Neuronal stem cell (in vitro differentiated cells): ENCODE results near the gene FADS1.

Experiments used
- DNase-seq: peaks from one replicate; pipeline ENCODE4 v3.0.0-alpha.2; 2013; ENCODE audit warnings: low spot score
- H2AFZ ChIP-seq: one replicate; pipeline ENCODE4 v1.6.1; 2013; ENCODE audit warnings: mild to moderate bottlenecking, low read length, inconsistent platforms
- H2AK5ac ChIP-seq: 2 replicates; pipeline ENCODE4 v1.6.1; 2013; ENCODE audit warnings: low read depth, mild to moderate bottlenecking, inconsistent platforms, low read length, moderate library complexity, mixed read lengths
- H2BK120ac ChIP-seq: 2 replicates; pipeline ENCODE4 v1.6.1; 2013; ENCODE audit warnings: low read depth, mild to moderate bottlenecking, inconsistent platforms, low read length, moderate library complexity, mixed read lengths
- H2BK12ac ChIP-seq: one replicate; pipeline ENCODE4 v1.6.1; 2013; ENCODE audit warnings: low read length, inconsistent platforms
- H2BK15ac ChIP-seq: 2 replicates; pipeline ENCODE4 v1.6.1; 2013; ENCODE audit warnings: mild to moderate bottlenecking, low read length, inconsistent platforms, mixed read lengths
- H2BK5ac ChIP-seq: one replicate; pipeline ENCODE4 v1.6.1; 2013; ENCODE audit warnings: inconsistent platforms, mild to moderate bottlenecking, low read length, moderate library complexity
- H3K14ac ChIP-seq: one replicate; pipeline ENCODE4 v1.6.1; 2013; ENCODE audit warnings: low read length, inconsistent platforms
- H3K18ac ChIP-seq: 2 replicates; pipeline ENCODE4 v1.6.1; 2013; ENCODE audit warnings: low read length, inconsistent platforms
- H3K23ac ChIP-seq: 2 replicates; pipeline ENCODE4 v1.6.1; 2013; ENCODE audit warnings: low read depth, mild to moderate bottlenecking, mixed read lengths, low read length, inconsistent platforms; ENCODE audit not compliant: poor library complexity
- H3K27ac ChIP-seq: replicated peaks from 3 replicates; pipeline ENCODE4 v1.5.1; 2013; ENCODE audit warnings: low read length, inconsistent platforms
- H3K27me3 ChIP-seq, 3 experiments: 2 replicates each; pipeline ENCODE4 v1.6.1; 2013; ENCODE audit warnings: low read length in 3 of 3, mild to moderate bottlenecking in 2 of 3, inconsistent platforms in 1 of 3, low read depth in 1 of 3, mixed read lengths in 1 of 3, moderate library complexity in 1 of 3; ENCODE audit not compliant: control insufficient read depth in 3 of 3, insufficient read depth in 3 of 3
- H3K36me3 ChIP-seq, 2 donors: replicated peaks in 1 of 2; 2 replicates each; pipeline ENCODE4 v1.6.1; 2013; ENCODE audit warnings: low read length in 2 of 2; ENCODE audit not compliant: control insufficient read depth in 2 of 2, insufficient read depth in 2 of 2
- H3K4ac ChIP-seq: 2 replicates; pipeline ENCODE4 v1.6.1; 2013; ENCODE audit warnings: inconsistent platforms, mild to moderate bottlenecking, low read length, moderate library complexity
- H3K4me1 ChIP-seq, 2 donors: 1 replicate in 1 of 2; 2 replicates in 1 of 2; pipeline ENCODE4 v1.6.1; 2013; ENCODE audit warnings: low read length in 2 of 2, low read depth in 1 of 2; ENCODE audit not compliant: control insufficient read depth in 2 of 2, insufficient read depth in 1 of 2
- H3K4me2 ChIP-seq: one replicate; pipeline ENCODE4 v1.6.1; 2013; ENCODE audit warnings: mild to moderate bottlenecking, low read length, inconsistent platforms; ENCODE audit not compliant: insufficient read depth, poor library complexity, severe bottlenecking
- H3K4me3 ChIP-seq, 2 donors: 2 replicates each; pipeline ENCODE4 v1.5.1; 2013; ENCODE audit warnings: low read length in 2 of 2, mild to moderate bottlenecking in 2 of 2, inconsistent platforms in 1 of 2, moderate library complexity in 1 of 2
- H3K79me1 ChIP-seq: one replicate; pipeline ENCODE4 v1.6.1; 2013; ENCODE audit warnings: low read depth, mild to moderate bottlenecking, inconsistent platforms, low read length, moderate library complexity
- H3K9ac ChIP-seq: one replicate; pipeline ENCODE4 v1.6.1; 2013; ENCODE audit warnings: mild to moderate bottlenecking, low read depth, low read length, inconsistent platforms; ENCODE audit not compliant: poor library complexity
- H3K9me3 ChIP-seq, 2 donors: replicated peaks in 1 of 2; 2 replicates each; pipeline versions ENCODE3 to v1.6.1; 2013; ENCODE audit warnings: low read length in 2 of 2, mild to moderate bottlenecking in 2 of 2, inconsistent platforms in 1 of 2, low read depth in 1 of 2, mixed read lengths in 1 of 2, moderate library complexity in 1 of 2; ENCODE audit not compliant: control insufficient read depth in 2 of 2, insufficient read depth in 1 of 2
- H4K8ac ChIP-seq: one replicate; pipeline ENCODE4 v1.6.1; 2013; ENCODE audit warnings: low read depth, mild to moderate bottlenecking, inconsistent platforms, low read length, moderate library complexity
- H4K91ac ChIP-seq: one replicate; pipeline ENCODE4 v1.6.1; 2013; ENCODE audit warnings: low read length, low read depth, mild to moderate bottlenecking, inconsistent platforms; ENCODE audit not compliant: poor library complexity
- WGBS, 2 donors: extraction: QIAGEN DNeasy Blood & Tissue Kit; methylation state at CpG; one replicate each; pipeline ENCODE4 v1.1.7; 2013; ENCODE audit warnings: missing lambda C conversion rate in 2 of 2, mixed read lengths in 1 of 2; ENCODE audit not compliant: insufficient read length in 2 of 2, insufficient replicate concordance in 1 of 2; ENCODE audit errors: extremely low coverage in 2 of 2; 5-methylcytosine and 5-hydroxymethylcytosine counted together

FADS1 gene

GRCh38 chr11:61817471-61818202 lies 834 bp upstream of the FADS1 start:
- H3K4me1 ChIP-seq: peaks cover 14 to 19% of the 10 kb centered on the region in 2 donors
- no peaks in the 10 kb centered on the region for H3K27me3 ChIP-seq
- no peak overlapping the region for H3K23ac ChIP-seq
- H2AK5ac ChIP-seq: no peak overlapping the region
- peak overlapping the region; percentile 91 to 97 for H3K4me3 ChIP-seq
- no peak for DNase-seq
- H3K4ac ChIP-seq: no peak overlapping the region
- H3K36me3 ChIP-seq: peaks cover 13 to 29% of the 10 kb centered on the region in 2 donors
- no peak overlapping the region for H2BK120ac ChIP-seq
- H3K79me1 ChIP-seq: peaks cover 18% of the 10 kb centered on the region
- H3K18ac ChIP-seq: no peak overlapping the region
- H2BK15ac ChIP-seq: no peak overlapping the region
- H2BK5ac ChIP-seq: no peak overlapping the region
- H4K91ac ChIP-seq: no peak overlapping the region
- no CpG with 5 or more reads among the region's 6 CpGs for WGBS, 2 donors
- peak overlapping the region; percentile 54 for H3K4me2 ChIP-seq
- H2AFZ ChIP-seq: peak overlapping the region; percentile 72
- H3K9me3 ChIP-seq: peaks cover 0 to 3% of the 10 kb centered on the region in 2 donors
- H3K9ac ChIP-seq: no peak overlapping the region
- H3K14ac ChIP-seq: no peak overlapping the region
- peak overlapping the region; percentile 85 for H3K27ac ChIP-seq
- H4K8ac ChIP-seq: no peak overlapping the region
- no peak overlapping the region for H2BK12ac ChIP-seq

GRCh38 chr11:61815790-61816735 lies 740 bp downstream of the FADS1 start:
- Histone ChIP-seq H3K79me1 (peaks cover 25% of the 10 kb centered on the region), H2BK5ac (peak overlapping the region; percentile 99), H2AK5ac (peak overlapping the region; percentile 100), H3K4ac (peak overlapping the region; percentile 99), H2BK120ac (peak overlapping the region; percentile 100), H3K14ac (peak overlapping the region; percentile 99), H3K9me3 (peaks cover 0 to 3% of the 10 kb centered on the region in 2 donors), H2AFZ (peak overlapping the region; percentile 72), H3K36me3 (peaks cover 27 to 43% of the 10 kb centered on the region in 2 donors), H2BK12ac (peak overlapping the region; percentile 87), H3K27me3 (no peaks in the 10 kb centered on the region), H3K23ac (peak overlapping the region; percentile 99), H3K4me3 (peak overlapping the region; percentile 91 to 97), H2BK15ac (peak overlapping the region; percentile 99), H4K91ac (peak overlapping the region; percentile 97), H3K4me1 (peaks cover 14 to 19% of the 10 kb centered on the region in 2 donors), H3K18ac (peak overlapping the region; percentile 100), H4K8ac (peak overlapping the region; percentile 31), H3K27ac (peak overlapping the region; percentile 85), H3K4me2 (peak overlapping the region; percentile 87), H3K9ac (peak overlapping the region; percentile 99)
- WGBS, 2 donors: no CpG with 5 or more reads among the region's 69 CpGs
- peak; percentile 75 for DNase-seq

GRCh38 chr11:61814958-61815789 lies 1.6 kb downstream of the FADS1 start:
- Histone ChIP-seq H3K4me3 (peak overlapping the region; percentile 91 to 97), H3K27me3 (no peaks in the 10 kb centered on the region), H3K27ac (peak overlapping the region; percentile 96), H3K4ac (peak overlapping the region; percentile 99), H3K14ac (peak overlapping the region; percentile 99), H3K36me3 (peaks cover 35 to 49% of the 10 kb centered on the region in 2 donors), H3K4me1 (peaks cover 14 to 19% of the 10 kb centered on the region in 2 donors), H2BK5ac (peak overlapping the region; percentile 99), H2AFZ (peak overlapping the region; percentile 12), H3K23ac (peak overlapping the region; percentile 99), H3K18ac (peak overlapping the region; percentile 100), H3K9me3 (peaks cover 0 to 3% of the 10 kb centered on the region in 2 donors), H4K8ac (peak overlapping the region; percentile 31), H3K4me2 (peak overlapping the region; percentile 87), H2BK120ac (peak overlapping the region; percentile 100), H2AK5ac (peak overlapping the region; percentile 100), H2BK12ac (peak overlapping the region; percentile 87), H2BK15ac (peak overlapping the region; percentile 99), H3K79me1 (peaks cover 25% of the 10 kb centered on the region), H3K9ac (peak overlapping the region; percentile 99), H4K91ac (peak overlapping the region; percentile 97)
- DNase-seq: peak; percentile 97
- no CpG with 5 or more reads among the region's 66 CpGs for WGBS, 2 donors
